ENCODE measurements around the gene BTG4.
A peak's percentile ranks its signal among the peaks of the same experiment; 100 is the strongest.

BTG4 gene

GRCh38 chr11:111455291-111456085 is 56.7 kb downstream of the BTG4 start:
- DNase-seq (ENCODE audit: low spot score), result no peak

GRCh38 chr11:111454561-111455192 is 57.5 kb downstream of the BTG4 start:
- peak; percentile 88 for DNase-seq (ENCODE audit: low spot score)

- DNase-seq (ENCODE audit: low spot score), result no peak
Measured at GRCh38 chr11:111452817-111453552, 59.2 kb downstream of the BTG4 start.

- peak; percentile 61 for DNase-seq (ENCODE audit: low spot score)
Measured at GRCh38 chr11:111452146-111452545, 60.0 kb downstream of the BTG4 start.

GRCh38 chr11:111450480-111451320 is 61.5 kb downstream of the BTG4 start:
- DNase-seq (ENCODE audit: low spot score), result no peak

- DNase-seq (ENCODE audit: low spot score), result no peak
Measured at GRCh38 chr11:111449696-111450479, 62.3 kb downstream of the BTG4 start.

- no peak for DNase-seq (ENCODE audit: low spot score)
Measured at GRCh38 chr11:111448831-111449557, 63.2 kb downstream of the BTG4 start.

- DNase-seq (ENCODE audit: low spot score), result no peak
Measured at GRCh38 chr11:111448414-111448813, 63.8 kb downstream of the BTG4 start.

- DNase-seq (ENCODE audit: low spot score), result no peak
Measured at GRCh38 chr11:111447931-111448330, 64.3 kb downstream of the BTG4 start.

- no peak for DNase-seq (ENCODE audit: low spot score)
Measured at GRCh38 chr11:111447112-111447471, 65.1 kb downstream of the BTG4 start.

GRCh38 chr11:111446404-111447111 is 65.6 kb downstream of the BTG4 start:
- DNase-seq (ENCODE audit: low spot score), result peak; percentile 96

GRCh38 chr11:111445586-111445985 is 66.6 kb downstream of the BTG4 start:
- peak; percentile 27 for DNase-seq (ENCODE audit: low spot score)

Measured in AG08395 (cell line).